T follicular helper cell (primary cell): ENCODE data around the gene PSMG4.

Source experiments
- DNase-seq: peaks from one replicate; pipeline ENCODE4 v3.0.0-alpha.2; 2020; ENCODE audit warnings: low read depth

PSMG4 gene

DNA sequence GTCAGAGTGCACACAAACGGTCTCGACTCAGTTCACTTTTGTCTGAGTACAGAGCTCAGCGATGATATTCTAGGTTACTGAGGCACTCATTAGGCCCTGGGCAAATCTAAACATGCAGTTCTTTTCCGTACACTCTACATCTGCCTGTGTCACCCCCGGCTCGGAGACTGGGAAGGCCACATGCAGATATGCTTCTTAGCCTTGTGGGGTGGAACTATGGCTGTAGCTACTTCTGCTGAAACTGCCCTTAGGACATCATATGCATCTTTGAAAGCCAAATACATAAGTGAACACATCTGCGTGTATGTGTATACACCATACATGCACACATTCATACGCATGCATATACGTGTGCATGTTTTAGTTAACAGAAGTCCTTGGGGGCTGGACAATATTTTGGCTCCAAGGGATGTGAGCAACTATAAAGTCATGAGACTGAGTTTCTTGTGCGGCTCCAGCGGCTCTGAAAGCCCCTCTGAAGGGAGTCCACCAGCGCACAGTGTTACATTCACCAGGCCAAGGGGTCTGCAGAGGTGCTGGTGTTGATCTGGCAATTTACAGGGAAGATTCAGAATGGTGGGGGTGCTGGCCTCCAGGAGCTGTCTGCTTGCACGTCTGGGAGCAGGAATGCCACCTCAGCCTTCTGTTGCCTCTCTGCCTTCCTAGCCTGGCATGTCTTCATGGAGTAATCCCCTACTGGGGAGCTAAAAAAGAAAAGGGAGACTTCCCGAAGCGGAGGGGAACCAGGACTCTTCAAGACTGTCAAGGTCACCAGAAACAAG lies 31.6 kb downstream of the PSMG4 start:
- no peak for DNase-seq

- no peak for DNase-seq
These were observed 32.1 kb downstream of the PSMG4 start for GRCh38 chr6:3290931-3291211.

DNA sequence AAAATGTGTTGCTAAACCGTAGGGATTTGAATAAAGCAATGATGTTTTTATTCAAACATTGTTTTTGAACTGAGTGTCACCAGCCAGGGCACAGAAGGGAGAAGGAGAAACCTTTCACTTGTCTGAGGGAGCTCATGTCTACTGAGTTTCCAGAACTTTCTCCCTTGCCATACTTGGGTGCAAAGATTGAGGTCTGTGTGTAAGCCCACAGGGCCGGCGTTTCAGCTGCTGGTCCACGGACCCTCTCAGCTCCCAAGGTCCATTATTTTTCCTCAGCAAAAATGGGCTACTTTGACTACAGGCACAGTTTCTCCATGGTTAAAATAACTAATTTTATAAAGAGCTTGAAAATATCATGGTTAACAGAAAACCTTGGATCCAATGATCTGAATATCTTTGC lies 32.6 kb downstream of the PSMG4 start:
- DNase-seq = no peak

GRCh38 chr6:3291987-3292386 lies 33.2 kb downstream of the PSMG4 start:
- DNase-seq = no peak

GRCh38 chr6:3292431-3293197 lies 33.9 kb downstream of the PSMG4 start:
- no peak for DNase-seq

GRCh38 chr6:3293271-3294155 lies 34.8 kb downstream of the PSMG4 start:
- DNase-seq = no peak

GRCh38 chr6:3294396-3294795 lies 35.6 kb downstream of the PSMG4 start:
- DNase-seq = no peak

- no peak for DNase-seq
These were observed 36.4 kb downstream of the PSMG4 start for GRCh38 chr6:3294921-3295871.

GRCh38 chr6:3296078-3296477 lies 37.3 kb downstream of the PSMG4 start:
- no peak for DNase-seq

- DNase-seq = no peak
These were observed 37.8 kb downstream of the PSMG4 start for GRCh38 chr6:3296537-3296936.

DNA sequence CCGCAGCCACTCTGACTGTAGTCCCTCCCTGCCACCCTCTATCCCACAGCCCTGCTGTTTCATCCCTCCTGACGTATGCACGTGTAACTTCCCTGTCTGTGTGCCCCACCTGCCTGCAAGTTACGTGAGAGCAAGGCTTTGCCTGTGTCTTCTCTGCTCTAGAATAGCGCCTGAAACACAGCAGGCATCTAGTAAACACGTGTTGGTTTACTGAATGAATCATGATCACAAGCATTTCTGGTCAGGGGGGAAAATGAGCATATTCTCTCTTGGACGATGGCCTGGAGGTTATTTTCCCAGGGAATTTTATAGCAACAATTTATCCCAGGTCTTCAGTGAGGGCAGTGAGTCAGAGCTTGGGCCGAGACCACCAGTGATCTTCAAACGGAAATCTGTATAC lies 38.3 kb downstream of the PSMG4 start:
- no peak for DNase-seq

- DNase-seq = no peak
These were observed 39.2 kb downstream of the PSMG4 start for GRCh38 chr6:3297909-3298308.

DNA sequence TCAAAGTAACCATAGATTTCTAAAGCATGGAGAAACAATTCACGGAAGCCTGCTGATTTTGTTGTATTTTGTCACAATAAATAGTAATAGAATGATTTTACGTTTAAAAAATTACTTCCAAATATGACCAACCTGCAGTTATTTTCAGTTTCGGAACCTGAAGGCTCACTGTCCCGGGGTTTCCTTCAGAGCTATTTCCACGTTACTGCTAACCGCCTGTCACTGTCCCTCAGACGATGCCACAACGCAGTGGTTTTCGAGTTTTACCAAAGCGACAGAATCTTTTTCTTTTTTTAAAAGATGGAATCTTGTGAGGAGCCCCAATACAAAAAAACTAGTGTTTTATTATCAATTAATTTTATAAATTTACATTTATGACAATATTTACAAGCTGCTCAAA lies 40.5 kb downstream of the PSMG4 start:
- no peak for DNase-seq

DNA sequence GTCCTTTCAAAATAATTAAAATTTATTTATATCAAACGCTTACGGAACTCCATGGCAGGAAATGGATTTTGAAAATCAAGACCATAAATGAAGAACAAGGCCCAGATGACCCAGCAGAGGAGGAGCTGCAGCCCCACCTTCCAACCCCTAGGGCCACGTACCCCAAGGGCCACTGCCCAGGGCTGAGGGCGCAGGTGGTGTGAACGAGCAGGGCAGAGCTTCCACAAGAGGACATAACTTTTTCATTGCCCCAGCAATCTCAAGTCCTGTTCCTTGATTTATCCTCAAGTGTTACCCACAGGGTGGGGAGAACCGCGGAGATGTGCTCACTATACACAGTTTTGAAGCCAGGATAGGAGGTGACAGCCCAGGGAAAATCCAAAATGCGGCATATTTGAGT lies 42.8 kb downstream of the PSMG4 start:
- DNase-seq = no peak

- DNase-seq = no peak
These were observed 45.2 kb downstream of the PSMG4 start for GRCh38 chr6:3303795-3304411.

- DNase-seq = no peak
These were observed 45.9 kb downstream of the PSMG4 start for GRCh38 chr6:3304500-3305215.

- no peak for DNase-seq
These were observed 46.4 kb downstream of the PSMG4 start for GRCh38 chr6:3305216-3305565.

- no peak for DNase-seq
These were observed 47.1 kb downstream of the PSMG4 start for GRCh38 chr6:3305831-3306230.

GRCh38 chr6:3306848-3307247 lies 48.1 kb downstream of the PSMG4 start:
- DNase-seq = no peak

GRCh38 chr6:3307436-3307835 lies 48.7 kb downstream of the PSMG4 start:
- no peak for DNase-seq

DNA sequence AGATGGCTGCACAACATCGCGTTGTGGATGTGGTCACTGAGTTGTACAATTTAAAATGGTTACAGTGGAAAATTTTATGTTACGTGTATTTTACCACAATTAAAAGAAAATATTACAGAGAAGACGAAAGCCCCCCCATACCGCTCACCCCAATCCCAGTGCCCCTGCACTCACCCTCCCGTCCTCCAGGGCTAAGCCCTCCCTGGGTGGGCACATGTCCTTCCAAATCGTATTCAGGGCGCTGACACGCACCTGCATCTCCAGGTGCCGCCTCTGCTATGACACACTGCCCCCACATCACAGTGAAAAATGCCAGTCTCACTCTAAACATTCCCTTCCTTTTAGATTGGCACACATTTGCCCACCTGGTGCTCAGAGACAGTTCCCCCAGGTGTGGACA lies 49.4 kb downstream of the PSMG4 start:
- DNase-seq = no peak
